ENCODE data around the gene SNRK.

SNRK gene, protein sequence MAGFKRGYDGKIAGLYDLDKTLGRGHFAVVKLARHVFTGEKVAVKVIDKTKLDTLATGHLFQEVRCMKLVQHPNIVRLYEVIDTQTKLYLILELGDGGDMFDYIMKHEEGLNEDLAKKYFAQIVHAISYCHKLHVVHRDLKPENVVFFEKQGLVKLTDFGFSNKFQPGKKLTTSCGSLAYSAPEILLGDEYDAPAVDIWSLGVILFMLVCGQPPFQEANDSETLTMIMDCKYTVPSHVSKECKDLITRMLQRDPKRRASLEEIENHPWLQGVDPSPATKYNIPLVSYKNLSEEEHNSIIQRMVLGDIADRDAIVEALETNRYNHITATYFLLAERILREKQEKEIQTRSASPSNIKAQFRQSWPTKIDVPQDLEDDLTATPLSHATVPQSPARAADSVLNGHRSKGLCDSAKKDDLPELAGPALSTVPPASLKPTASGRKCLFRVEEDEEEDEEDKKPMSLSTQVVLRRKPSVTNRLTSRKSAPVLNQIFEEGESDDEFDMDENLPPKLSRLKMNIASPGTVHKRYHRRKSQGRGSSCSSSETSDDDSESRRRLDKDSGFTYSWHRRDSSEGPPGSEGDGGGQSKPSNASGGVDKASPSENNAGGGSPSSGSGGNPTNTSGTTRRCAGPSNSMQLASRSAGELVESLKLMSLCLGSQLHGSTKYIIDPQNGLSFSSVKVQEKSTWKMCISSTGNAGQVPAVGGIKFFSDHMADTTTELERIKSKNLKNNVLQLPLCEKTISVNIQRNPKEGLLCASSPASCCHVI

DNA sequence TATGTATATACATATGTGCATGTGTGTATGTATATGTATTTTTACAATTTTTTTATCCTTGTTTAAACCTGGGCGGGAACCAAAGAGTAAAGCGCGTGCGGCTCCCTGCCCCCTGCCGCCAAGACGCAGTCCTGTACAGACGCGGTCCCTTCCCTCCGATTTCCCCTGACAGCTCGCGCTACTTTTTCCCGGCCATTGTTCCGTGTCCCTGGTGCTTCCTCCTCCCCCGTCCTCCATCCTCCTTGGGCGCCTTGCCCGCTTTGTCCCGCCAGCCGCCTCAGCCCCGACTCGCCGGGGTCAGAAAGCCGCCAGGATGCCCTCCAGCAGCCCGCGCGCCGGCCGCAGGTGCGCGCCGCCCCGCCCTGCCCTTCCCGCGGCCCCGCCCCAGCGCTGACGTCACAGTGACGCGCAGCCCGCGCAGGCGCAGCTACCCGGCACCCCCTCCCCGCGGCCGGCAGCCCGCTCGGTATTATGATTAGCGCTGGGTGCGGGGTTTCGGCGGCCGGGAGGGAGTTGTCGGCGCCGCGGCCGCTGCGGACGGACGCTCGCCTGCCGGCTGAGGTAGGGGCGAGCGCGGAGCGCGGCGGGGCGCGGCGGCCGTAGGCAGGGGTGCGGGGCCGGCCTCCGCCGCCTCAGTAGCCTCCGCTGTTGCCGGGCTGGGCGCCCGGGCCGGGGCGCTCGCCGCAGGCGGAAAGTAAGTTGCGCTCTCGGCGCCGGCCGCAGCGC lies at the start of gene SNRK:
TSS of gene SNRK (plus strand) at position 426 of the 726 bp plus-strand sequence. CDS start 16,664 bp downstream, outside the sequence.
- H3K9me3 Mint-ChIP-seq = no peaks in the 10 kb centered on the region
- peaks cover 30% of the 10 kb centered on the region for H3K4me1 Mint-ChIP-seq (ENCODE audit: low read depth)
- peak within 1 kb of the TSS; percentile 98 for H3K27ac Mint-ChIP-seq
- peaks cover 25% of the 10 kb centered on the region for H3K36me3 Mint-ChIP-seq (ENCODE audit: low read depth)
- peak within 1 kb of the TSS; percentile 99 for H3K4me3 Mint-ChIP-seq
- peaks cover 8% of the 10 kb centered on the region for H3K27me3 Mint-ChIP-seq (ENCODE audit: low read depth)

DNA sequence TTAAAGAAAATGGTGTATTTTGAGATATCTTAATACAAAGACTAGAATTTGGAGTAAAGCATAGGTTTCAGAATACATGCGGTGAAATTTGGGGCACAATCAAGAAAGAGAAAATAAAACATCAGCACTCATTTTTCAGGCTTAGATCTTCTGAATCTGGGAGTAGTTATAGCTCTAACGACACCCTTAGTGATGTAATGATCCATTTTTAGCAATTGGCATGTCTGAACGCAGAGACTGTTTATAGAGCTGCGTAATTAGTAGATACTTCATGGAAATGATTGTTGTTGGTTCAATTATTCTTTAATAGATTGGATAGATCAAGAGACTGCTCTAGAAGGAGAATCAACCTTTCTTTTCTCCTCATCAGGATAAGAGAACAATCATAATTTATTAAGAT lies 47.5 kb upstream of the SNRK start:
- Mint-ChIP-seq H3K27ac (no peak overlapping the region), H3K4me1 (ENCODE audit: low read depth) (peaks cover 10% of the 10 kb centered on the region), H3K27me3 (ENCODE audit: low read depth) (no peaks in the 10 kb centered on the region), H3K9me3 (peaks cover 4% of the 10 kb centered on the region), H3K36me3 (ENCODE audit: low read depth) (no peaks in the 10 kb centered on the region), H3K4me3 (no peak overlapping the region)

DNA sequence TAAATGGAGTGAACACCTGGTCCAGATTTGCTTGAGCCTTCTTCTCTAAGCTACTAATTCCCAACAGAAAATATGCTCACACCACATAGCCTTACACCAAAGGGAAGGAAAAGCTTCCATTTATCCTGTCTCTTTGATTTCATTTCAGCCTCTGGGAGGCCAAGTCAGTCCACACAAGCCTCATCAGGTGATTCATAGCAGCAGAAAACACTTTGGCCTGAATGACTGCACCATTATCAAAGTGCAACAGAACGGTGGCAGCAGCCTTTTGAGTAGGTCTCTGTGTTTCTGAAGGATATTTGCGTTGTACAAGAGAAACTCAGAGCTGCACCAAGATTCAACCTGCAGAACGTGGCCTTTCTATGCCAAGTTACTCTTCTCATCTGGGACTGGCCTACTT lies 46.6 kb upstream of the SNRK start:
- H3K4me3 Mint-ChIP-seq = no peak overlapping the region
- peaks cover 15% of the 10 kb centered on the region for H3K4me1 Mint-ChIP-seq (ENCODE audit: low read depth)
- no peak overlapping the region for H3K27ac Mint-ChIP-seq
- no peaks in the 10 kb centered on the region for H3K27me3 Mint-ChIP-seq (ENCODE audit: low read depth)
- peaks cover 3% of the 10 kb centered on the region for H3K36me3 Mint-ChIP-seq (ENCODE audit: low read depth)
- H3K9me3 Mint-ChIP-seq = peaks cover 4% of the 10 kb centered on the region

DNA sequence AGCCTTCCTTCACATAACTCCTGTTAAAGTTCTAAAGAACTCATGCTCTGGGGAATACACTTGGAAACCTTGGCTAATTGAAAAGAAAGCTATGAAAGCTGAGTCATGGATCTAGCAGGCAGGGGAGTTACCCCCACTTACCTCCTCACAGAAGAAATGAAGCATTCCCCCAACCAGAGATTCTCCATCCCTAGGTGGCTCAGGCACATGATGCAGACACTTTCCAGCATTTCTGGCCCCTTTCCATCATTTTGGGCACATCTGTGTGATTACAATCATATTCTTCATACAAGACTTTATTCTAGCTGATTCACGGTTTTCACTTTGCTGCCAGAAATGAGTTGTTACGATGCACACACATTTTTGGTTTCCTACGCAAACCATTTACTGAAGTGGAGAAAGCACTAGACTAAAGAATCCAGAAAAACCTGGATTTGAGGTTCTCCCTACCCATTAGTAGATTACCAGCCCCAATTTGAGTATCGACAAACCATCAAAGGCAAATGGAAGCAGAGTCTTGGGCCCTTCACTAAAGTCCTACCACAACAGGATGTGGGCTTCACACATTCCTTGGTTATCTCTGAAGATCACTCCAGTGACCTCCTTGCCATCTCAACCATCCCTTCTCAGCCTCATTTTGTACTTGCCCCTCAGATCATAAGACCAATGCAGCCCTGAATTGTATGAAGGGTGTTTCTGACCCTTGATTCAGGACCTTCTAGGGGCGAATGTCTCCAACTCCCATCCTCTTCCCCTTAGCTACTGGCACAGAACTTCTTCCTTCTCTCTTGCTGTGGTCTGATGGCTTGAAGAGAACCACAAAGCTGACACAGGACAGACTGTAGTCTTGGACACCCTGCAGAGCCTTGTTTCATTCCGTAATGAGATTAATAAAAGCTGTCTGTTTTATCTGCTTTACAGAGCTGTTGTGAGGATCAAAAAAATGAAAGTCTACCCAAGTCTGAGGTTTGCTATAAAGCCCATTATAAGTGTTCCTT lies 42.5 kb upstream of the SNRK start:
- Mint-ChIP-seq H3K27ac (peak overlapping the region; percentile 67), H3K9me3 (peaks cover 4% of the 10 kb centered on the region), H3K4me1 (ENCODE audit: low read depth) (peaks cover 33% of the 10 kb centered on the region), H3K4me3 (peak overlapping the region; percentile 1), H3K36me3 (ENCODE audit: low read depth) (peaks cover 3% of the 10 kb centered on the region), H3K27me3 (ENCODE audit: low read depth) (peaks cover under 1% of the 10 kb centered on the region)

DNA sequence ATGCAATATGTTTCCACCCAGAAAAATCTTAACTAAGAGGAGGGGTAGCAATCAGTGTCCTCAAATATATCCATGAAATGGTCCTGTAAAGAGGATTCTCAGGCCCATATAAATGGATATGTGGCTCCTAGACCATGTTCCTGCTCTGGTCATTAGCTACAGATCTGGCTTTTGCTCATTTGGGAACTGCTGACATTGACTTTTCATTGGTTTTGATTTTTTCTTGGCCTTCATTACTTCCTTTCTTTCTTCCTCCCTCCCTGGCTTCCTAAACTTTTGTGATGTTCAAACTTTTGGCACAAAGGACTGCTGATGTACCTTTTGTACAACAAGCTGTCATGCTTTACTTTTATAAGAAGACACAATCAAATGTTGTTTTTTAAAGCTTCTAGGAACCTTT lies 41.6 kb upstream of the SNRK start:
- Mint-ChIP-seq H3K27ac (no peak overlapping the region), H3K27me3 (ENCODE audit: low read depth) (peaks cover 5% of the 10 kb centered on the region), H3K36me3 (ENCODE audit: low read depth) (peaks cover 3% of the 10 kb centered on the region), H3K4me1 (ENCODE audit: low read depth) (peaks cover 33% of the 10 kb centered on the region), H3K4me3 (no peak overlapping the region), H3K9me3 (peaks cover 4% of the 10 kb centered on the region)

DNA sequence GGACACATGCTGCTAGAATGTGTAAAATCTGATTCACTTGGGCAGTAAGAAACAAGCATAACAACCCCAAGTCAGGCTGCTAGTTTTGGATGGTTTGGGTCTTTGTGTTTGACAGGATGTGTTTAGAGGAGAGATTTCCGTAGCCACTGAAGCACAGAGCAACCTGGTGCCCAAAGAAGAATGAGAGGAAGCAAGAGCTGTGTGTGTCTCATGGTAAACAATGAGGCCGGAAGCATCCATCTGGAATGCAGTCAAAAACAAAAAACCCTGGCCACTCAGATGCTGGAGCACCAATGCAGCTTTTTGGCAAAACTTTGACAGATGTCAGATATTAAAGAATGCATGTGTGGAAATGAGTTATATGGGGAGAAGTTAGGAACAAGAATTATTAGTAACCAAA lies 39.4 kb upstream of the SNRK start:
- peaks cover 33% of the 10 kb centered on the region for H3K4me1 Mint-ChIP-seq (ENCODE audit: low read depth)
- H3K36me3 Mint-ChIP-seq (ENCODE audit: low read depth) = peaks cover 3% of the 10 kb centered on the region
- H3K27me3 Mint-ChIP-seq (ENCODE audit: low read depth) = peaks cover 9% of the 10 kb centered on the region
- peak overlapping the region; percentile 58 for H3K27ac Mint-ChIP-seq
- no peaks in the 10 kb centered on the region for H3K9me3 Mint-ChIP-seq
- H3K4me3 Mint-ChIP-seq = peak overlapping the region; percentile 59

DNA sequence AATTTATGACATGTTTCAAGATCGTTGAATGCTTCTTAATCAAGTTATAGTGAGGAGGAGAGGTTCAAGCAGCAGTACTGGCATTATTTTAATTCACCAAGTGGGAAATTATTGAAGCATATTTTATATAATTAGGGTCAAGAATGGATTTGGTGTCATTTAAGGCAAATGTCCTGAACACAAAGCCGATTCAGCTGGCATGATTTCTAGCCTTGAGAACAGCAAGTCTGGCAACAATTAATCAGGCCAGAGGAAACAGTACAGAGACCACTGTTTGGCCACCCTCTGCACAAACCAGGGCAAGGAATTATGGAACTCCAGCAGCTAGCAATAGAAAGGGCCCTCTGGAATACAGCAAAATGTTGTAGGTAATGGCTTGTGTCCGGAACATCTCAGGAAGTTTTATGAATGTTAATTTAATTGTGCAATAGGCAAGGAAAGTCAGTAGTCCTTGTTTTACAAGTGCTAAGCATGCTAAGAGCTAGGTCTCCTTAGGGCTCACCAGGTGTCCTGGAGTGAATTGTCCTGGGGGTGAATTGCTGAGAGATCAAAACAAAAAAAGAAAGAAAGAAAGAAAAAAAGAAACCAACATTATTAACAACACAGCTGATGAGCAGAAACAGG lies 38.7 kb upstream of the SNRK start:
- H3K36me3 Mint-ChIP-seq (ENCODE audit: low read depth) = peaks cover 3% of the 10 kb centered on the region
- H3K4me1 Mint-ChIP-seq (ENCODE audit: low read depth) = peaks cover 33% of the 10 kb centered on the region
- no peaks in the 10 kb centered on the region for H3K9me3 Mint-ChIP-seq
- no peak overlapping the region for H3K4me3 Mint-ChIP-seq
- peaks cover 12% of the 10 kb centered on the region for H3K27me3 Mint-ChIP-seq (ENCODE audit: low read depth)
- no peak overlapping the region for H3K27ac Mint-ChIP-seq

DNA sequence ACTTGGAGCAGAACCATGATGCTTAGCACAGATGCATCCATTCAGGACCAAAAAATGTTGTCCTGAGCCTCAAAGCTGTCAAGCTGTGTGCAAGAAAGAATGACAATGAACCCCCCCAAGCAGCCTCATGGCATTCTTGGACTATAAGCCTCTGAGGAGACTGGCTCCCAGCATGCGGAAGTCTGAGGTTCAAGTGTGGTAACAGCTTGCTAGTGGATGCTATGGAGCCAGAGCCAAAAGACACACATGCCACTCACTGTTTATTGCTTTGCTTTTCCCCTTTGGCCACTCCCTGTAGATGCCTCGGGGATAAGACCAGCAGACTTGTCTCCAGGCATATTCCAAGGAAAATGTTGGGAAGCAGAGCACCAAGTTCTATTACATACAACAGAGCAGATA lies 38.2 kb upstream of the SNRK start:
- H3K36me3 Mint-ChIP-seq (ENCODE audit: low read depth) = peaks cover 3% of the 10 kb centered on the region
- no peak overlapping the region for H3K27ac Mint-ChIP-seq
- H3K4me3 Mint-ChIP-seq = no peak overlapping the region
- peaks cover 33% of the 10 kb centered on the region for H3K4me1 Mint-ChIP-seq (ENCODE audit: low read depth)
- H3K27me3 Mint-ChIP-seq (ENCODE audit: low read depth) = peaks cover 16% of the 10 kb centered on the region
- no peaks in the 10 kb centered on the region for H3K9me3 Mint-ChIP-seq

DNA sequence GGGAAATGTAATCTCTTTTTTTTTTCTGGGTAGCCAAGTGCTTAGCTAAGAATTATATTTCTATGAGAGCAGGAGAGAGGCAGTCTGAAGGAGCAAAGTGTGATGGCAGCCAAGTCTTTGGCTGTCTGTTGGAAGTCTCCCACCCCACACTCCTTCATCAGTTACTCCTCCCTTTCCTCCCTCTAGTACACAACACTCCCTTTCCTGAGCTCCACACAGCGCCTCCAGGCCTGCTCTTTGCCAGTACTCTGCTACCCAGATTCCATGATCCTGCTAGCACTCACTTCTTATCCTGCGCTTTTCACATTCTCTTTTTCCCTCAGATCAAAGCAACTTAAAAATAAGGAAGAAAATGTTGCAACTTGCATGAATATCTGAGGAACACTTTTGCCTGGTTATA lies 37.4 kb upstream of the SNRK start:
- peaks cover 27% of the 10 kb centered on the region for H3K4me1 Mint-ChIP-seq (ENCODE audit: low read depth)
- no peaks in the 10 kb centered on the region for H3K9me3 Mint-ChIP-seq
- peaks cover 21% of the 10 kb centered on the region for H3K27me3 Mint-ChIP-seq (ENCODE audit: low read depth)
- H3K4me3 Mint-ChIP-seq = no peak overlapping the region
- H3K27ac Mint-ChIP-seq = no peak overlapping the region
- H3K36me3 Mint-ChIP-seq (ENCODE audit: low read depth) = peaks cover 3% of the 10 kb centered on the region

DNA sequence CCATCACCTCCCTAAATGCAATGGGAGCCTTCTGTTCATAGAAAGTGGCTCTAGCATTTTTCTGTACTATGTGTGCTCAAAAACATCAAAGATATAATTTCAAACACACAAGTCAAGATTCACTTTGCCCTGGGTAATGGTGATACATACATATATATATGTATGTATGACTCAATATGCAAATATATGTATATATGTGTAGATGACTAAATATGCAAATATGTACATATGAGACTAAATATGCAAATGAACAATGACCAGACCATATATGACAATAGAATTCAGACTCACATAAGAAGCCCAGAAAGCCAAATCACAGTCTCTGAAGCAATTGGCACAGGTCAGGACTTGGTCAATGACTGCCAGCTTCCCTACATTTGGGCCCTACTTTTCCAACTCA lies 36.9 kb upstream of the SNRK start:
- H3K27me3 Mint-ChIP-seq (ENCODE audit: low read depth) = peaks cover 24% of the 10 kb centered on the region
- H3K4me1 Mint-ChIP-seq (ENCODE audit: low read depth) = peaks cover 24% of the 10 kb centered on the region
- H3K36me3 Mint-ChIP-seq (ENCODE audit: low read depth) = peaks cover 1% of the 10 kb centered on the region
- H3K9me3 Mint-ChIP-seq = no peaks in the 10 kb centered on the region
- no peak overlapping the region for H3K4me3 Mint-ChIP-seq
- H3K27ac Mint-ChIP-seq = no peak overlapping the region

DNA sequence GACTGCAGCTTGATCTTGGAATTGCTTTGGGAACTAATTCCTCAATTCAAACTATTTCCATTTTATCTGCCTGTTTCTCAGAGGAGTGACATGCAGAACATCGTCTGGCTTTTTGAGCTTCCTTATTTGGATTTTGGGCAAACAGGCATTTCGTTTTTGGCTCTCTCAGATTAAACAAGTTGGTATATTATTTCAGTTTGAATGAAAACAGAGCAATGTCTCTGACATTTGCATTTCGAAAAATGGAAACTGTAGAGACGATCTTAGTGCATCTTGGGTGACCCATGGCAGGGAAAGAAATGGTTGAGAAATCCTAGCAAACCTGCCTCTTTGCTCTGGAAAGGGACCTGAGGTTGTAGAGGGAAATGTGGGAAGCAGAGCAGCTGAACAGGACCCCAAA lies 33.0 kb upstream of the SNRK start:
- Mint-ChIP-seq H3K4me3 (no peak overlapping the region), H3K9me3 (no peaks in the 10 kb centered on the region), H3K4me1 (ENCODE audit: low read depth) (peaks cover 12% of the 10 kb centered on the region), H3K36me3 (ENCODE audit: low read depth) (peaks cover 1% of the 10 kb centered on the region), H3K27me3 (ENCODE audit: low read depth) (peaks cover 26% of the 10 kb centered on the region), H3K27ac (no peak overlapping the region)

DNA sequence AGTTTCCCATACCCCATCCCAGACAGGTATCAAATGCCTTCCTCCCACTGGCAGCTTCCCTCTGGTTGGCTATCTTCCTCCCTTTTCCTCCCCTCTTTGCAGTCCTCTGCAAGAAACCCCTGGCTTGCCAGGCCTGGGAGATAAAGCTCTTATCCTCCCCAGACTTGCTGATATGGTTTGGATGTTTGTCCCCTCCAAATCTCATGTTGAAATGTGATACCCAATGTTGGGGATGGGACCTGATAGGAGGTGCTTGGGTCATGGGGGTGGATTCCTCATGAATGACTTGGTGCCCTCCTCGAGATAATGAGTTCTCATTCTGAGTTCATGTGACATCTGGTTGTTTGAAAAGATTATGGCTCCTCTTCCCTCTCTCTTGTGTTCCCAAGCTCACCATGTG lies 32.2 kb upstream of the SNRK start:
- peaks cover 12% of the 10 kb centered on the region for H3K4me1 Mint-ChIP-seq (ENCODE audit: low read depth)
- H3K27ac Mint-ChIP-seq = no peak overlapping the region
- no peak overlapping the region for H3K4me3 Mint-ChIP-seq

DNA sequence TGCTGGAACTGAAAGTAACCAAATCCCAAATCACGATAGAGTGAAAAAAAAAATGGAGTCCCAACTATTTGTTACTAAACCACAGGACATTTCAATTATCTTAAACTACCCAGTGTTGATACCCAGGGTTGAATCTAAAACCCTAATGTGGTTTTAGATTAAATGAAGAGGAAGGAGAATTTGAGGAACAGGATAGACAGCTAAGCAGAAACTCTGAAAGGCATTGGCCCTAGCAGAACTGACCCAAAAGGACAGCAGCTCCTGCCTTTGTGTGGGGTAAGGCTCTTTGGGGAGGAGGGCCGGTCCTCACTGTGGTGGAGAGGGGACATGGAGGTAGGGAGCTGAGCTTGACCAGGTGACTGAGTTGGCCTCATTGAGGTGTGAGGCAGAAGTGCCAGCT lies 30.7 kb upstream of the SNRK start:
- no peaks in the 10 kb centered on the region for H3K9me3 Mint-ChIP-seq
- peaks cover 1% of the 10 kb centered on the region for H3K36me3 Mint-ChIP-seq (ENCODE audit: low read depth)
- peaks cover 21% of the 10 kb centered on the region for H3K27me3 Mint-ChIP-seq (ENCODE audit: low read depth)
- no peak overlapping the region for H3K27ac Mint-ChIP-seq
- H3K4me1 Mint-ChIP-seq (ENCODE audit: low read depth) = peaks cover 12% of the 10 kb centered on the region
- no peak overlapping the region for H3K4me3 Mint-ChIP-seq

More for the DNA sequence above, 32.2 kb upstream of the SNRK start:
- Mint-ChIP-seq H3K9me3 (no peaks in the 10 kb centered on the region), H3K27me3 (ENCODE audit: low read depth) (peaks cover 23% of the 10 kb centered on the region), H3K36me3 (ENCODE audit: low read depth) (peaks cover 1% of the 10 kb centered on the region)

Data from T-helper 1 cell treated with Interleukin-12 subunit alpha and Interleukin-12 subunit beta and Interleukin-4 antibody, amounts not matched to agents 30 μg/mL and 1 μg/mL, for 36 hours (primary cell).